AG09319 (cell line): Measurements from ENCODE around the gene ASGR2.

ENCODE experiments used
- DNase-seq: peaks from one replicate; pipeline ENCODE4 v3.0.0-alpha.2; 2010; ENCODE audit warnings: low read depth; ENCODE audit errors: extremely low read depth
- TF ChIP-seq, protein P1 (sequence below): IDR thresholded peaks from 2 replicates; pipeline ENCODE4 v1.5.1; 2011; ENCODE audit warnings: low read depth, mild to moderate bottlenecking, inconsistent platforms, low read length, moderate library complexity

Gene ASGR2

DNA sequence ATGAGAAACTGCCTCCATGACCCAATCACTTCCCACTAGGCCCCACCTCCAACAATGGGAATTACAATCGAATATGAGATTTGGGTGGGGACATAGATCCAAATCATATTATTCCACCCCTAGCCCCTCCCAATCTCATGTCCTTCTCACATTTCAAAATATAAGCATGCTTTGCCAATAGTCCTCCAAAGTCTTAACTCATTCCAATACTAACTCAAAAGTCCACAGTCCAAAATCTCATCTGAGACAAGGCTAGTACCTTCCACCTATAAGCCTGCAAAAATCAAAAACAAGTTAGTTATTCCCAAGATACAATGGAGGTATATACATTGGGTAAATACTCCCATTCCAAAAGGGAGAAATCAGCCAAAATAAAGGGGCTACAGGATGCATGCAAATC, 47.4 kb downstream of the ASGR2 start:
- TF ChIP-seq, protein P1, sequence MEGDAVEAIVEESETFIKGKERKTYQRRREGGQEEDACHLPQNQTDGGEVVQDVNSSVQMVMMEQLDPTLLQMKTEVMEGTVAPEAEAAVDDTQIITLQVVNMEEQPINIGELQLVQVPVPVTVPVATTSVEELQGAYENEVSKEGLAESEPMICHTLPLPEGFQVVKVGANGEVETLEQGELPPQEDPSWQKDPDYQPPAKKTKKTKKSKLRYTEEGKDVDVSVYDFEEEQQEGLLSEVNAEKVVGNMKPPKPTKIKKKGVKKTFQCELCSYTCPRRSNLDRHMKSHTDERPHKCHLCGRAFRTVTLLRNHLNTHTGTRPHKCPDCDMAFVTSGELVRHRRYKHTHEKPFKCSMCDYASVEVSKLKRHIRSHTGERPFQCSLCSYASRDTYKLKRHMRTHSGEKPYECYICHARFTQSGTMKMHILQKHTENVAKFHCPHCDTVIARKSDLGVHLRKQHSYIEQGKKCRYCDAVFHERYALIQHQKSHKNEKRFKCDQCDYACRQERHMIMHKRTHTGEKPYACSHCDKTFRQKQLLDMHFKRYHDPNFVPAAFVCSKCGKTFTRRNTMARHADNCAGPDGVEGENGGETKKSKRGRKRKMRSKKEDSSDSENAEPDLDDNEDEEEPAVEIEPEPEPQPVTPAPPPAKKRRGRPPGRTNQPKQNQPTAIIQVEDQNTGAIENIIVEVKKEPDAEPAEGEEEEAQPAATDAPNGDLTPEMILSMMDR, result no peak
- no peak for DNase-seq

DNA sequence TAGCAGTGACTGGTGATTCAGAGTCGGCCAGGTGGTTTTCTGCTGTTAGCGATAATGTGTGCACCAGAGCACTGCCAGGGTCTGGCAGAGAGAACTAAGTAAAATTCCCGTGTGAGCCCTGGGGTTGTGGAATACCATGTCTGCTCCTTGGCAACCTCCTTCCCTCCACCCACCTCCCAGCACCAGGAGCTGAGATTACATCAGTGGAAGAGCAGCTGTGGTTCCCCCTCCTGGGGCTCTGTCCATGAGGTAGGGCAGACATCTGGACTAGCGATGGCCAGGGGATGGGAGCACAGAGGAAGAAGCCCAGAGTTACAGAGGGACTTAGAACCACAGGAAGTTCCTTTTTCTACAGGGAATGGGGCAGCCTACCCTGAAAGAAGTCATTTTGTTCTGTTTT, 50.4 kb downstream of the ASGR2 start:
- TF ChIP-seq, protein P1, result no peak
- no peak for DNase-seq

DNA sequence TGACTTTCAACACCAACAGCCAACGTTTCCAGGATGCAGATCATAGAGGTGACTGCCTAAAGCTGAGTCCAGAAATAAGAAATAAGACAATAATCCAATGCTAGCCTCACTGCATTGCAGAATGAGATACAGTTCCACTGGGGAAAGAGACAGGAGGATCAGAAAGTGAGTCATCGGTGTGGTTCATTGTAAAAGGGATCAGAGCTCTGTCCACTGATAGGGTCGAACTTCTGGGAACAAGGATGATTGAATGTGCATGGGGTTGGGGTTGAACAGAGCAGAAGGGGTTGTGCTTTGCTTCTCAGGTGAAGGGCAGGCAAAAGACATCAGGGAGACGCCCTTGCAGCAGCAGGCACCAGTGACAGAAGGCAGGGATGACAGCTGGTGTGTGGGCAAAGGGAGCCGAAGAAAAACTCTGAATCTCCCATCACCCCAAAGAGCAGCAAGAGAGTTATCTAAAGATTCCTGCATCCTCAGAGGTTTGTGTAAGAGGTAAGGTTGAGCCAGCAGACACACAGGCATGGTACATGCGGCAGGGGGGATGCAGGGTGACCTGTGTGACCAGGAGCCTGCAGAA, 51.0 kb downstream of the ASGR2 start:
- TF ChIP-seq, protein P1, result no peak

GRCh38 chr17:7060165-7060891, 54.3 kb downstream of the ASGR2 start:
- TF ChIP-seq, protein P1, result no peak
- DNase-seq, result no peak

More for the DNA sequence above, 51.0 kb downstream of the ASGR2 start:
- DNase-seq, result no peak

GRCh38 chr17:7058831-7059447, 55.7 kb downstream of the ASGR2 start:
- DNase-seq, result no peak
- TF ChIP-seq, protein P1, result no peak

DNA sequence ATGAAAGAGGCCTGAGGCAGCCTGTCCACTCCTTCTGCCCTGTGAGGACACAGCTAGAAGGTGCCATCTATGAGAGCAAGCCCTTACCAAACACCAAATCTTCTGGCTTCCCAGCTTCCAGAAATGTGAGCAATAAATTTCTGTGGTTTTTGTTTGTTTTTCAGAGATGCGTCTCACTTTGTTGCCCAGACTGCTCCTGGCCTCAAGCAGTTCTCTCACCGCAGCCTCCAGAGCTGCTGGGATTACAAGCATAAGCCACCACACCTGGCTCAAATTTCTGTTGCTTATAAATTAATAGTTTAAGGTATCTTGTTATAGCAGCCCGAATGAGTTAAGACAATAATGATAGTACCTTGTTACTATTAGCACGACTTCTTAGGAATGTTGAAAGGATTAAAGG, 58.2 kb downstream of the ASGR2 start:
- no peak for DNase-seq
- TF ChIP-seq, protein P1, result no peak
